OCI-LY1 (cell line): ENCODE results near the gene KRTAP5-1.

Source experiments
- H2AFZ ChIP-seq: fragments of 200-600 bp; sonication (generic), shearing (Covaris generic); 2 replicates; pipeline ENCODE4 v1.6.0; 2014; ENCODE audit warnings: antibody characterized with exemption, mild to moderate bottlenecking, low read length
- H3F3A ChIP-seq: fragments of 200-600 bp; sonication (generic), shearing (Covaris generic); 2 replicates; pipeline ENCODE4 v1.6.0; 2014; ENCODE audit warnings: mild to moderate bottlenecking, antibody characterized with exemption, low read length, moderate library complexity; ENCODE audit not compliant: insufficient read depth
- H3K27ac ChIP-seq: fragments of 200-600 bp; sonication (generic); 2 replicates; pipeline ENCODE4 v1.5.1; 2014; ENCODE audit warnings: low read length, mixed run types, mild to moderate bottlenecking, low read depth; ENCODE audit not compliant: poor library complexity, severe bottlenecking
- H3K27me3 ChIP-seq: fragments of 200-600 bp; sonication (generic); 2 replicates; pipeline ENCODE4 v1.6.0; 2014; ENCODE audit warnings: antibody characterized with exemption, mild to moderate bottlenecking, low read length, moderate library complexity; ENCODE audit not compliant: insufficient read depth
- H3K36me3 ChIP-seq: fragments of 200-600 bp; sonication (generic); 2 replicates; pipeline ENCODE4 v1.6.1; 2014; ENCODE audit warnings: mild to moderate bottlenecking, antibody characterized with exemption, low read length, moderate library complexity, mixed read lengths; ENCODE audit not compliant: insufficient read depth
- H3K4me1 ChIP-seq: fragments of 200-600 bp; sonication (generic); 2 replicates; pipeline ENCODE4 v1.5.1; 2014; ENCODE audit warnings: mild to moderate bottlenecking, low read length, moderate library complexity; ENCODE audit not compliant: insufficient read depth, severe bottlenecking
- H3K4me2 ChIP-seq: fragments of 200-600 bp; sonication (generic), shearing (Covaris generic); 2 replicates; pipeline ENCODE4 v1.6.1; 2014; ENCODE audit warnings: low read length
- H3K4me3 ChIP-seq: fragments of 200-600 bp; sonication (generic); 2 replicates; pipeline ENCODE4 v1.5.1; 2014; ENCODE audit warnings: low read length, low read depth, mild to moderate bottlenecking, mixed read lengths; ENCODE audit not compliant: poor library complexity, severe bottlenecking
- H3K79me2 ChIP-seq: fragments of 200-600 bp; shearing (Covaris generic); 2 replicates; pipeline ENCODE4 v1.6.1; 2016; ENCODE audit warnings: mixed run types, low read length, mixed read lengths; ENCODE audit not compliant: insufficient read depth
- H3K9ac ChIP-seq: fragments of 200-600 bp; sonication (generic), shearing (Covaris generic); 2 replicates; pipeline ENCODE4 v1.6.1; 2014; ENCODE audit warnings: mild to moderate bottlenecking, low read length, mixed read lengths
- H3K9me2 ChIP-seq: fragments of 200-600 bp; sonication (generic), shearing (Covaris generic); 2 replicates; pipeline ENCODE4 v1.6.1; 2014; ENCODE audit warnings: low read depth, mild to moderate bottlenecking, low read length, mixed read lengths
- H3K9me3 ChIP-seq: fragments of 200-600 bp; shearing (Covaris generic); 2 replicates; pipeline ENCODE4 v1.6.1; 2014; ENCODE audit warnings: low read length, mixed read lengths
- H4K20me1 ChIP-seq: fragments of 200-600 bp; sonication (generic), shearing (Covaris generic); 2 replicates; pipeline ENCODE4 v1.6.0; 2016; ENCODE audit warnings: mild to moderate bottlenecking, low read length; ENCODE audit not compliant: insufficient read depth
- EZH2 ChIP-seq: fragments of 200-600 bp; sonication (generic), shearing (Covaris generic); IDR thresholded peaks from 2 replicates; pipeline ENCODE4 v1.8.0; 2017; ENCODE audit warnings: borderline replicate concordance, mixed run types, mild to moderate bottlenecking, antibody characterized with exemption, low read length, moderate library complexity, mixed read lengths
- TF ChIP-seq, protein P1 (sequence below): fragments of 200-600 bp; sonication (generic), shearing (Covaris generic); IDR thresholded peaks from 2 replicates; pipeline ENCODE4 v1.5.1; 2017; ENCODE audit warnings: mild to moderate bottlenecking, antibody characterized with exemption, low read length, moderate library complexity, mixed read lengths

The KRTAP5-1 gene

GRCh38 chr11:1562469-1563148 lies 22.5 kb downstream of the KRTAP5-1 start:
- Histone ChIP-seq H3K4me3 (no peak overlapping the region), H4K20me1 (no peaks in the 10 kb centered on the region), H3K36me3 (no peaks in the 10 kb centered on the region), H3K4me2 (no peak overlapping the region), H3K27ac (no peak overlapping the region), H3K9me3 (no peaks in the 10 kb centered on the region), H3K9ac (no peak overlapping the region), H3K9me2 (no peaks in the 10 kb centered on the region), H3K4me1 (no peaks in the 10 kb centered on the region), H2AFZ (no peak overlapping the region), H3K27me3 (peaks cover 17% of the 10 kb centered on the region; the same call in 1 of the 2 replicates), H3F3A (no peaks in the 10 kb centered on the region), H3K79me2 (no peaks in the 10 kb centered on the region)
- no peak for TF ChIP-seq EZH2
- TF ChIP-seq, protein P1, sequence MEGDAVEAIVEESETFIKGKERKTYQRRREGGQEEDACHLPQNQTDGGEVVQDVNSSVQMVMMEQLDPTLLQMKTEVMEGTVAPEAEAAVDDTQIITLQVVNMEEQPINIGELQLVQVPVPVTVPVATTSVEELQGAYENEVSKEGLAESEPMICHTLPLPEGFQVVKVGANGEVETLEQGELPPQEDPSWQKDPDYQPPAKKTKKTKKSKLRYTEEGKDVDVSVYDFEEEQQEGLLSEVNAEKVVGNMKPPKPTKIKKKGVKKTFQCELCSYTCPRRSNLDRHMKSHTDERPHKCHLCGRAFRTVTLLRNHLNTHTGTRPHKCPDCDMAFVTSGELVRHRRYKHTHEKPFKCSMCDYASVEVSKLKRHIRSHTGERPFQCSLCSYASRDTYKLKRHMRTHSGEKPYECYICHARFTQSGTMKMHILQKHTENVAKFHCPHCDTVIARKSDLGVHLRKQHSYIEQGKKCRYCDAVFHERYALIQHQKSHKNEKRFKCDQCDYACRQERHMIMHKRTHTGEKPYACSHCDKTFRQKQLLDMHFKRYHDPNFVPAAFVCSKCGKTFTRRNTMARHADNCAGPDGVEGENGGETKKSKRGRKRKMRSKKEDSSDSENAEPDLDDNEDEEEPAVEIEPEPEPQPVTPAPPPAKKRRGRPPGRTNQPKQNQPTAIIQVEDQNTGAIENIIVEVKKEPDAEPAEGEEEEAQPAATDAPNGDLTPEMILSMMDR, result no peak

- Histone ChIP-seq H3K4me2 (no peak overlapping the region), H3K79me2 (no peaks in the 10 kb centered on the region), H3F3A (no peaks in the 10 kb centered on the region), H2AFZ (no peak overlapping the region), H3K27ac (no peak overlapping the region), H3K9me3 (no peaks in the 10 kb centered on the region), H3K9me2 (no peaks in the 10 kb centered on the region), H3K36me3 (no peaks in the 10 kb centered on the region), H3K27me3 (peaks cover 17% of the 10 kb centered on the region; the same call in 1 of the 2 replicates), H3K4me1 (no peaks in the 10 kb centered on the region), H3K4me3 (no peak overlapping the region), H4K20me1 (no peaks in the 10 kb centered on the region), H3K9ac (no peak overlapping the region)
- TF ChIP-seq, protein P1, result no peak
- no peak for TF ChIP-seq EZH2
These were observed 23.1 kb downstream of the KRTAP5-1 start for GRCh38 chr11:1561955-1562354.

- Histone ChIP-seq H3K27me3 (peaks cover 11% of the 10 kb centered on the region; the same call in 1 of the 2 replicates), H3K4me2 (no peak overlapping the region), H3K9me2 (no peaks in the 10 kb centered on the region), H3K4me3 (no peak overlapping the region), H3K27ac (no peak overlapping the region), H3K79me2 (no peaks in the 10 kb centered on the region), H3K4me1 (no peaks in the 10 kb centered on the region), H4K20me1 (no peaks in the 10 kb centered on the region), H3K9me3 (no peaks in the 10 kb centered on the region), H3K9ac (no peak overlapping the region), H2AFZ (no peak overlapping the region), H3K36me3 (no peaks in the 10 kb centered on the region), H3F3A (no peaks in the 10 kb centered on the region)
- TF ChIP-seq EZH2, result no peak
- TF ChIP-seq, protein P1, result no peak
These were observed 23.8 kb downstream of the KRTAP5-1 start for GRCh38 chr11:1561266-1561665.
